NCI-H345 treated with DMSO at 0.1 percent for 48 hours (cell line): ENCODE measurements around the gene PAK5.
A peak's percentile ranks its signal among the peaks of the same experiment; 100 is the strongest.

Source experiments
- DNase-seq: peaks from one replicate; lab custom pipeline; 2025; ENCODE audit not compliant: unreplicated experiment; lab: John Stamatoyannopoulos, UW

Gene PAK5

GRCh38 chr20:9838378-9839295, at the start of gene PAK5:
TSS of gene PAK5 (minus strand) at chr20:9839076. CDS start at chr20:9644328, 194,748 bp downstream.
- DNase-seq: peak; percentile 96

- DNase-seq: no peak
Measured at GRCh38 chr20:9887706-9888105, 48.8 kb upstream of the PAK5 start.

GRCh38 chr20:9886227-9886626, 47.4 kb upstream of the PAK5 start:
- no peak for DNase-seq

GRCh38 chr20:9884666-9885065, 45.8 kb upstream of the PAK5 start:
- no peak for DNase-seq

GRCh38 chr20:9884061-9884460, 45.2 kb upstream of the PAK5 start:
- peak; percentile 18 for DNase-seq

- no peak for DNase-seq
Measured at GRCh38 chr20:9877932-9878495, 39.1 kb upstream of the PAK5 start.

GRCh38 chr20:9867196-9867980, 28.5 kb upstream of the PAK5 start:
- no peak for DNase-seq

- DNase-seq: no peak
Measured at GRCh38 chr20:9852566-9852965, 13.7 kb upstream of the PAK5 start.

GRCh38 chr20:9839626-9840025, 750 bp upstream of the PAK5 start:
- no peak for DNase-seq

GRCh38 chr20:9838035-9838377, 870 bp downstream of the PAK5 start:
- DNase-seq: peak; percentile 75

GRCh38 chr20:9837634-9838033, 1.2 kb downstream of the PAK5 start:
- peak; percentile 75 for DNase-seq

- DNase-seq: no peak
Measured at GRCh38 chr20:9835302-9835701, 3.6 kb downstream of the PAK5 start.

GRCh38 chr20:9831032-9831431, 7.8 kb downstream of the PAK5 start:
- no peak for DNase-seq

- no peak for DNase-seq
Measured at GRCh38 chr20:9829835-9830234, 9.0 kb downstream of the PAK5 start.

- DNase-seq: no peak
Measured at GRCh38 chr20:9817654-9818053, 21.2 kb downstream of the PAK5 start.

- DNase-seq: no peak
Measured at GRCh38 chr20:9815632-9816031, 23.2 kb downstream of the PAK5 start.

GRCh38 chr20:9810738-9811137, 28.1 kb downstream of the PAK5 start:
- DNase-seq: no peak

GRCh38 chr20:9809271-9809670, 29.6 kb downstream of the PAK5 start:
- no peak for DNase-seq

GRCh38 chr20:9808166-9808565, 30.7 kb downstream of the PAK5 start:
- DNase-seq: no peak

GRCh38 chr20:9807136-9807535, 31.7 kb downstream of the PAK5 start:
- no peak for DNase-seq

- no peak for DNase-seq
Measured at GRCh38 chr20:9800421-9800820, 38.5 kb downstream of the PAK5 start.

GRCh38 chr20:9794831-9795230, 44.0 kb downstream of the PAK5 start:
- DNase-seq: no peak
